Glomerular visceral epithelial cell (primary cell): Measurements from ENCODE around the gene PIK3R1.

Experiments used
- DNase-seq: peaks from one replicate; pipeline ENCODE4 v3.0.0-alpha.2; 2016; ENCODE audit errors: extremely low spot score

The PIK3R1 gene

GRCh38 chr5:68271124-68271523 lies 55.6 kb downstream of the PIK3R1 start:
- DNase-seq = no peak

- no peak for DNase-seq
These were observed 56.7 kb downstream of the PIK3R1 start for GRCh38 chr5:68272289-68272688.

- no peak for DNase-seq
These were observed 58.3 kb downstream of the PIK3R1 start for GRCh38 chr5:68273717-68274409.

GRCh38 chr5:68274847-68275651 lies 59.5 kb downstream of the PIK3R1 start:
- DNase-seq = no peak

- no peak for DNase-seq
These were observed 61.2 kb downstream of the PIK3R1 start for GRCh38 chr5:68276740-68277139.

- DNase-seq = peak; percentile 89
These were observed 61.9 kb downstream of the PIK3R1 start for GRCh38 chr5:68277431-68277830.

GRCh38 chr5:68279984-68280383 lies 64.4 kb downstream of the PIK3R1 start:
- no peak for DNase-seq

- DNase-seq = no peak
These were observed 66.4 kb downstream of the PIK3R1 start for GRCh38 chr5:68282001-68282400.

GRCh38 chr5:68283766-68284165 lies 68.2 kb downstream of the PIK3R1 start:
- no peak for DNase-seq

- DNase-seq = no peak
These were observed 69.7 kb downstream of the PIK3R1 start for GRCh38 chr5:68285075-68285840.

GRCh38 chr5:68285851-68286611 lies 70.5 kb downstream of the PIK3R1 start:
- peak; percentile 63 for DNase-seq

- no peak for DNase-seq
These were observed 71.0 kb downstream of the PIK3R1 start for GRCh38 chr5:68286612-68286912.

GRCh38 chr5:68287631-68287975 lies 72.0 kb downstream of the PIK3R1 start:
- DNase-seq = no peak

GRCh38 chr5:68287976-68288706 lies 72.6 kb downstream of the PIK3R1 start:
- peak; percentile 57 for DNase-seq

GRCh38 chr5:68288707-68289134 lies 73.2 kb downstream of the PIK3R1 start:
- DNase-seq = peak; percentile 15

- DNase-seq = no peak
These were observed 73.9 kb downstream of the PIK3R1 start for GRCh38 chr5:68289498-68289897.

- DNase-seq = peak; percentile 36
These were observed 74.7 kb downstream of the PIK3R1 start for GRCh38 chr5:68290260-68290674.

GRCh38 chr5:68290847-68291246 lies 75.3 kb downstream of the PIK3R1 start:
- no peak for DNase-seq

- no peak for DNase-seq
These were observed 76.8 kb downstream of the PIK3R1 start for GRCh38 chr5:68292316-68292715.

GRCh38 chr5:68295772-68296171 lies 80.2 kb downstream of the PIK3R1 start:
- no peak for DNase-seq

GRCh38 chr5:68296895-68297294 lies 81.3 kb downstream of the PIK3R1 start:
- DNase-seq = no peak
